ENCODE data around the gene AMOTL1. TPM values are rescaled to one million over a fixed set of nuclear protein-coding genes. Genes with fewer than 3 reads are reported as not detected.

AMOTL1 gene, protein sequence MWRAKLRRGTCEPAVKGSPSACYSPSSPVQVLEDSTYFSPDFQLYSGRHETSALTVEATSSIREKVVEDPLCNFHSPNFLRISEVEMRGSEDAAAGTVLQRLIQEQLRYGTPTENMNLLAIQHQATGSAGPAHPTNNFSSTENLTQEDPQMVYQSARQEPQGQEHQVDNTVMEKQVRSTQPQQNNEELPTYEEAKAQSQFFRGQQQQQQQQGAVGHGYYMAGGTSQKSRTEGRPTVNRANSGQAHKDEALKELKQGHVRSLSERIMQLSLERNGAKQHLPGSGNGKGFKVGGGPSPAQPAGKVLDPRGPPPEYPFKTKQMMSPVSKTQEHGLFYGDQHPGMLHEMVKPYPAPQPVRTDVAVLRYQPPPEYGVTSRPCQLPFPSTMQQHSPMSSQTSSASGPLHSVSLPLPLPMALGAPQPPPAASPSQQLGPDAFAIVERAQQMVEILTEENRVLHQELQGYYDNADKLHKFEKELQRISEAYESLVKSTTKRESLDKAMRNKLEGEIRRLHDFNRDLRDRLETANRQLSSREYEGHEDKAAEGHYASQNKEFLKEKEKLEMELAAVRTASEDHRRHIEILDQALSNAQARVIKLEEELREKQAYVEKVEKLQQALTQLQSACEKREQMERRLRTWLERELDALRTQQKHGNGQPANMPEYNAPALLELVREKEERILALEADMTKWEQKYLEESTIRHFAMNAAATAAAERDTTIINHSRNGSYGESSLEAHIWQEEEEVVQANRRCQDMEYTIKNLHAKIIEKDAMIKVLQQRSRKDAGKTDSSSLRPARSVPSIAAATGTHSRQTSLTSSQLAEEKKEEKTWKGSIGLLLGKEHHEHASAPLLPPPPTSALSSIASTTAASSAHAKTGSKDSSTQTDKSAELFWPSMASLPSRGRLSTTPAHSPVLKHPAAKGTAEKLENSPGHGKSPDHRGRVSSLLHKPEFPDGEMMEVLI
- 84.2 TPM for total RNA-seq

- DNase-seq (ENCODE audit: low spot score), result peak; percentile 92
These were observed at the start of gene AMOTL1 for GRCh38 chr11:94767701-94768601. TSS of gene AMOTL1 (plus strand) at chr11:94768356. CDS start at chr11:94768512, 156 bp downstream.

DNA sequence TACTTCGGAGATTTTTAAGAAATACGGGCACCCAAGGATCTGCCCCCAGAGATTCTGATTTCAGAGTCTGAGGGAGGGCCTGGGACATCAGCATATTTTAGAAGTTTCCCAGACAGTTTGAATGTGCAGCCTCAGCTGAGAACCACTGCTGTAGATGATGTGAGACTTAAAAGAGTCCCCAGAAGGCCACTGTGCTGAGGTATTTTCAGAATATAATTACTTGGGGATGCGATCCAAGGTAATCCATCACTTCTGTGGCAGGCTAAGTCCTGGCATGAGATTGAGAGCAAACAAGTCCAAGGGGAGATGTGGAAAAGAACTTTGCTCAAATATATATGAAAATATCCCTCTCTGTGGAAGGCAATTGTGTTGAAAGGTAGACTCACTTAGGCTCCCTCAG lies 48.3 kb upstream of the AMOTL1 start:
- DNase-seq (ENCODE audit: low spot score), result no peak

GRCh38 chr11:94721565-94722292 lies 46.4 kb upstream of the AMOTL1 start:
- no peak for DNase-seq (ENCODE audit: low spot score)

- no peak for DNase-seq (ENCODE audit: low spot score)
These were observed 45.4 kb upstream of the AMOTL1 start for GRCh38 chr11:94722735-94723134.

GRCh38 chr11:94725097-94725496 lies 43.1 kb upstream of the AMOTL1 start:
- no peak for DNase-seq (ENCODE audit: low spot score)

- DNase-seq (ENCODE audit: low spot score), result no peak
These were observed 40.3 kb upstream of the AMOTL1 start for GRCh38 chr11:94727819-94728218.

- no peak for DNase-seq (ENCODE audit: low spot score)
These were observed 39.6 kb upstream of the AMOTL1 start for GRCh38 chr11:94728541-94728940.

GRCh38 chr11:94728966-94729751 lies 39.0 kb upstream of the AMOTL1 start:
- no peak for DNase-seq (ENCODE audit: low spot score)

DNA sequence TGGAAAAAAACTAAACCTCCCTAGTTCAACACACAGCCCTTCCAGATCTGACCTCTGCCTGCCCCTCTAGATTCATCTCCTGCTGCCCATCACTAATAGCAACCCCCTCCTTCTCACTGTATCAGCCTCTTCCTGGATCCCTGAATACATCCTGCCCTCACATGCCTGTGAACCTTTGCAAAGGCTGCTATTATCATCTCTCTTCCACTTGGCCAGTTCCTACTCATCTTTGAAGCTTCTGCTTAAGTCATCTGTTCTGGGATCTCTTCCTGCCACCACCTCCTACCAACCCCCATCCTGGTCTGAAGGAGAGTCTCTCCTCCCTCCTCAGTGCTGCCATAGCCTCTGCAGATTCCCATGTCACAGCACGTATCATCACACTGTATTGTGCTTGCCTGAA lies 38.0 kb upstream of the AMOTL1 start:
- no peak for DNase-seq (ENCODE audit: low spot score)

GRCh38 chr11:94731880-94732601 lies 36.1 kb upstream of the AMOTL1 start:
- DNase-seq (ENCODE audit: low spot score), result no peak

DNA sequence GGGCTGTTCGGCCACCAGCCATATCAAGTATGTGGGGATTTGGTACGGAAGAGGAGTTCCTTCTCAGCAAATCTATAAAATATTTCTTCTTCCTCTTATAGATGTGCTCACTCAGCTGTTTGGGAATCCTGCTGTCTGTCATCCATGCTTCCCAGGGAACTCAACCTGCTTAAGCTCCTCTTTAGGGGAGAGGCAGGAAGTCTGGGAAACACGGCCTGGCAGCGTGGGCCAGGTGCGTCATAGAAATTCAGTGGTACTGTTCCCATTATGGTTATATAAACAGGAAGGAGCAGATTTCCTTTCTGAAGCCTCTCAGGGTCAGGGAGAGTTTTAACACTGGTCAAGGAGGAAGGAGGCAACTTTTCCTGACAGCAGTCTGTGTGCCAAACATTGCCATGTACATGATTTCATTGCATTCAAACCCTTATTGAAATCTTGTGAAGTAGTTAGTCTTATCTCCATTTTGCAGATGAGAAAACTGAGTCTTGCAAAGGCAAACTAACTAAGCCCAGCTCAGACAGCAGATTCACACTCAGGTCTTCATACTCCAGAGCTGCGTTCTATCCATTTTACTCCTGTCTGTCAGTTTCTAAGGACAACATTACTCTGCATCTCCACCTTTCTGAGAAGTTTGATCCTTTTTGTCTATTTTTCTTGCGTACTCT lies 35.4 kb upstream of the AMOTL1 start:
- DNase-seq (ENCODE audit: low spot score), result no peak

DNA sequence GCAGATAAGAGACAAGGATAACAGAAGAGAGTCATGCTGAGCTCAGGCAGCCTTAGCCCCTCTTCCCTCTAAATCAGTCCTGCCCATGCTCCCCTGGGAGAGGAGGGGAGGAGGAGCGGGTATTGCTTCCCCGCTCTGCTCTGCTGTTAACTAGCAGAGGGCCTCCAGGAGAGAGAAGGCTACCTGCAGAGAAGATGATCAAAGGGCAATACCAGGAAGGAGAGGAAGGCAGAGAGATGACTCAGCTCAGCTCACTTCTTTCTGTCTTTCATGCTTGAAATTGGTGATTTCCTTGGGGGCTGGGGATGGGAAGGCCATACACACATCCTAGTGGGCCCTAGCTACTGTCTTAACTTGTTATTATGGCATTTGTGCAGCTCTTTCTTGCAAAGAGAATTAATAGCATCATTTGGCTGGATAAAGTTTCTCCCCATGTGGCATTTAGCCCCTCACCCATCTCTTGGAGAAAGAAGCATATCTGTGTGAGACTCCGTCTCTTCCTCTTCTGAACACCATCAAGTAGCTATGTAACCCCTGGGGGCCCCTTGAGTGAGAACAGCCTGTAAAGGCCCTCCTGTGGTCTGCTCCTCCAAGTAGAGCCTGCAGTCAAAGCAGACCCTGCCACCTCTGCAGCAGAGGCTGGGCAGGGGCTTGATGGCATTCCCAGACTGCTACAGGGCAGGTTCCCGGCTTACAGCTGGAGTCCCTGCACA lies 33.4 kb upstream of the AMOTL1 start:
- DNase-seq (ENCODE audit: low spot score), result no peak

DNA sequence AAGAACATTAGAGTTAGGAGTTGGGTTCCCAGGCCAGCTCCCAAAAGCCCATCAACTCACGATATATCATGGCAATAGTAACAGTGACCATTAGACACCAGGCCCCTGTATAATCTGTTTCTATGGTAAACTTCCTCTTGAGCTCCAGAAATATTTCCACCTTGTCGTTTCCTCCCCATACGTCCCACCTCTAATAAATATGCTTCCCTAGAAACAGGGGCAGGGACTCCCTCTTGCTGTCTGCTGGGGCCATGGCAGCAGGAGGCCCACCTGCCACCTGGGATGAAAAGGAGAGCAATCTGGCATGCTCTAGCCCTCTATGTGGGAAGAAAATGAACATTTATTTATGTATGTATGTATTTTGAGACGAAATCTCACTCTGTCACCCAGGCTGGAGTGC lies 32.2 kb upstream of the AMOTL1 start:
- DNase-seq (ENCODE audit: low spot score), result no peak

DNA sequence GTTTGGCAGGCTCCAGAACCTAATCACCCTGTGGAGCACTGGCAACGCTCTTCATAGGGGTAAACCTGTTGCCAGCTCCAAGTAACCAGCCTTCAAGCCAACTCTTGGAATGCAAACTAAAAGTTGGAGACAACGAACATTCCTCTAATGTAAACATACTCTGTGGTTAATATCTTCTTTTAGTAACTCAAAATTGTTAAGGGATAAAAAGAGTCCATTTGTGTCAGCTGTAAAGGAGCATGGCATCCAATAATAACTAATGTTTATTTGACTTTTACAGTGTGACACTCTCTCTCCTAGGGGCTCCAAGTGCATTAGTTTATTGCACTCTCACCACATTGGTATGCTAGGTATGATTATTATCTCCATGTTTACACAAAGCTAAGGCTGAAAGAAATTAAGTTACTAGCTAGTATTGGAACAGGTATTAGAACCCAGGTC lies 31.0 kb upstream of the AMOTL1 start:
- no peak for DNase-seq (ENCODE audit: low spot score)

DNA sequence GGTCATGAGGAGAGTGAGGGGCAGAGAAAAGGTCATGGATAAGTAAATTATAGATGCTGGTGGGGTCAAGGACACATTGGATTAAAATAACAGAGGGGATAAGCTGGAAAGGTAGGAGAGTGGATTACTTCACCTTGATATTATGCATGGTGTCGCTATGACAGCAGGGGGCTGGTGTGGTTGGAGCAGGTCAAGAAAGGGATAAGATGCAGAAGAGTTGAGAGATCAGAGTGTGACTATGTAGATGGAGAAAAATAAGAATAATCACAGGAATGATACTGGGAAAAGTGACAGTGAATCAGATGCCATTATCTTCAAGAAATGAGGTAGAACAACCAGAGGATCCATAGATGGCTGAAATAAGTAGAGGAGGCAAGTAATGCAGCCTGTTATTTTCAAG lies 29.4 kb upstream of the AMOTL1 start:
- DNase-seq (ENCODE audit: low spot score), result no peak

DNA sequence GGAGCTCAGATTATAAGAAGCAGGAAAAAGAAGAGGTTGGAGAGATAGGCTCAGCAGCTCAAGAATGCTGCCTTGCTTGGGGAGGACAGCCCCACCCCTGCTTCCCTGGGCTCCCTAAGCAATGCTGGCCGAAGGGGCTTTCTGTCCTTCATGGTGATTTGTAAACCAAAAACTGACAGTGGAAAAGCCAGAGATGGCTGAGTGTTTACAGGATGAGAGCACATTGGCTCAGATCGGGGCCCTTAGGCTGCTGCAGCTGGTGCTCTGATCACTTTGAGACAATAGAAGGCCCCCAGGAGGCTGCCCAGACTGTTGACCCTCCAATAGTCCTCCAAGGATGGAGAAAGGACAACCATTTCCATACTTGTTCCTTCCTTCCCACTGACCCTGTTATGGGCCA lies 28.8 kb upstream of the AMOTL1 start:
- no peak for DNase-seq (ENCODE audit: low spot score)

GRCh38 chr11:94740083-94741021 lies 27.8 kb upstream of the AMOTL1 start:
- peak; percentile 65 for DNase-seq (ENCODE audit: low spot score)

Data from ureter (tissue), 1 donor.